IMR-90 (cell line): ENCODE data around the gene ZNF614. TPM values are rescaled to one million over a fixed set of nuclear protein-coding genes. Genes with fewer than 3 reads are reported as not detected.
A peak's percentile ranks its signal among the peaks of the same experiment; 100 is the strongest.

Experiments
- ATAC-seq: fragments of 200-7000 bp; cut with Tn5 transposase; 2 replicates; pipeline ENCODE4 v1.9.1; 2020; ENCODE audit warnings: low read depth, mild to moderate bottlenecking, moderate library complexity
- BruUV-seq: library from RNA; stranded (reverse); fragments of 400-500 nt; replicated peaks from 2 replicates; lab custom pipeline; 2021; lab: Mats Ljungman, UMichigan
- CTCF ChIA-PET: fragments of 300-600 bp; formaldehyde crosslinking; extraction: SDS; loops from one replicate; lab custom pipeline; 2021; ENCODE audit warnings: antibody characterized with exemption; lab: Yijun Ruan, JAX
- POLR2A ChIA-PET: fragments of 300-600 bp; sonication (Branson Sonifier 250); formaldehyde crosslinking; loops from one replicate; lab custom pipeline; 2022; ENCODE audit warnings: antibody characterized with exemption; ENCODE audit not compliant: unreplicated experiment; lab: Charles Lee
- DNase-seq: peaks from one replicate; pipeline ENCODE4 v3.0.0; 2013
- H2AFZ ChIP-seq: replicated peaks from 2 replicates; pipeline ENCODE3; 2013; ENCODE audit warnings: low read length, mild to moderate bottlenecking; ENCODE audit not compliant: poor library complexity
- H2AK5ac ChIP-seq: 2 replicates; pipeline ENCODE4 v1.6.1; 2013; ENCODE audit warnings: low read depth, low read length, inconsistent platforms
- H2AK9ac ChIP-seq: replicated peaks from 2 replicates; pipeline ENCODE3; 2013; ENCODE audit warnings: mild to moderate bottlenecking, low read depth, low read length, moderate library complexity; ENCODE audit not compliant: poor library complexity
- H2BK120ac ChIP-seq: 2 replicates; pipeline ENCODE4 v1.6.1; 2013; ENCODE audit warnings: low read depth, low read length, inconsistent platforms
- H2BK15ac ChIP-seq: 3 replicates; pipeline ENCODE4 v1.6.1; 2013; ENCODE audit warnings: low read depth, low read length, inconsistent platforms
- H2BK20ac ChIP-seq: 2 replicates; pipeline ENCODE4 v1.6.1; 2013; ENCODE audit warnings: low read depth, mild to moderate bottlenecking, inconsistent platforms, low read length, moderate library complexity
- H2BK5ac ChIP-seq: 2 replicates; pipeline ENCODE4 v1.6.1; 2013; ENCODE audit warnings: mild to moderate bottlenecking, low read depth, low read length, inconsistent platforms; ENCODE audit not compliant: poor library complexity, severe bottlenecking
- H3K14ac ChIP-seq: replicated peaks from 2 replicates; pipeline ENCODE4 v1.6.1; 2013; ENCODE audit warnings: low read depth, low read length, inconsistent platforms
- H3K18ac ChIP-seq: 2 replicates; pipeline ENCODE4 v1.6.1; 2013; ENCODE audit warnings: low read depth, low read length, control low read depth
- H3K23ac ChIP-seq: 2 replicates; pipeline ENCODE4 v1.6.1; 2013; ENCODE audit warnings: low read depth, low read length, inconsistent platforms
- H3K27ac ChIP-seq: 2 replicates; pipeline ENCODE4 v1.5.1; 2013; ENCODE audit warnings: mild to moderate bottlenecking, control low read depth, low read length; ENCODE audit not compliant: insufficient read depth
- H3K27me3 ChIP-seq: 2 replicates; pipeline ENCODE4 v1.6.1; 2013; ENCODE audit warnings: low read length; ENCODE audit not compliant: control insufficient read depth, insufficient read depth
- H3K36me3 ChIP-seq: 2 replicates; pipeline ENCODE4 v1.6.1; 2013; ENCODE audit warnings: low read length, mixed read lengths; ENCODE audit not compliant: control insufficient read depth, insufficient read depth
- H3K4ac ChIP-seq: 2 replicates; pipeline ENCODE4 v1.6.1; 2013; ENCODE audit warnings: low read depth, low read length, inconsistent platforms
- H3K4me1 ChIP-seq: 2 replicates; pipeline ENCODE4 v1.6.1; 2013; ENCODE audit warnings: low read length, mixed read lengths; ENCODE audit not compliant: control insufficient read depth, insufficient read depth
- H3K4me2 ChIP-seq: 2 replicates; pipeline ENCODE4 v1.6.1; 2013; ENCODE audit warnings: low read depth, mild to moderate bottlenecking, control low read depth, low read length, moderate library complexity
- H3K4me3 ChIP-seq: 2 replicates; pipeline ENCODE4 v1.5.1; 2013; ENCODE audit warnings: low read depth, mild to moderate bottlenecking, control low read depth, low read length, moderate library complexity; ENCODE audit not compliant: insufficient read depth
- H3K56ac ChIP-seq: 2 replicates; pipeline ENCODE4 v1.6.1; 2013; ENCODE audit warnings: low read length, inconsistent platforms; ENCODE audit not compliant: insufficient read depth; ENCODE audit errors: extremely low read depth
- H3K79me1 ChIP-seq, 2 experiments: 2 replicates each; pipeline ENCODE4 v1.6.1; 2013; ENCODE audit warnings: low read length in 2 of 2, inconsistent platforms in 1 of 2, low read depth in 1 of 2
- H3K9ac ChIP-seq: 2 replicates; pipeline ENCODE4 v1.6.1; 2013; ENCODE audit warnings: low read depth, low read length, control low read depth
- H3K9me1 ChIP-seq: 2 replicates; pipeline ENCODE4 v1.6.1; 2013; ENCODE audit warnings: low read length, inconsistent platforms; ENCODE audit not compliant: insufficient read depth
- H3K9me3 ChIP-seq: 2 replicates; pipeline ENCODE4 v1.6.1; 2013; ENCODE audit warnings: low read length; ENCODE audit not compliant: control insufficient read depth, insufficient read depth
- H4K20me1 ChIP-seq: 2 replicates; pipeline ENCODE4 v1.6.1; 2013; ENCODE audit warnings: low read length, inconsistent platforms; ENCODE audit not compliant: insufficient read depth
- H4K5ac ChIP-seq: 2 replicates; pipeline ENCODE4 v1.6.1; 2013; ENCODE audit warnings: mild to moderate bottlenecking, low read depth, low read length, control low read depth
- H4K8ac ChIP-seq, 2 experiments: 2 replicates each; pipeline ENCODE4 v1.6.1; 2013; ENCODE audit warnings: low read depth in 2 of 2, low read length in 2 of 2, control low read depth in 1 of 2, inconsistent platforms in 1 of 2
- H4K91ac ChIP-seq: 2 replicates; pipeline ENCODE4 v1.6.1; 2013; ENCODE audit warnings: low read depth, low read length, inconsistent platforms; ENCODE audit not compliant: insufficient read depth
- BHLHE40 ChIP-seq: fragments of 150-350 bp; IDR thresholded peaks from 2 replicates; pipeline ENCODE4 v1.6.1; 2016; ENCODE audit warnings: mild to moderate bottlenecking, low read depth, low read length
- CEBPB ChIP-seq: IDR thresholded peaks from 2 replicates; pipeline ENCODE4 v1.6.1; 2012; ENCODE audit warnings: low read depth, low read length, improper control_type of control experiment
- CHD1 ChIP-seq: IDR thresholded peaks from 2 replicates; pipeline ENCODE4 v1.6.1; 2012; ENCODE audit warnings: low read depth, low read length, improper control_type of control experiment
- CTCF ChIP-seq: conservative IDR thresholded peaks from 2 replicates; pipeline ENCODE4 v1.5.1; 2012; ENCODE audit warnings: mild to moderate bottlenecking, low read depth, low read length, improper control_type of control experiment
- ELK1 ChIP-seq: fragments of 150-350 bp; IDR thresholded peaks from 2 replicates; pipeline ENCODE4 v1.6.1; 2016; ENCODE audit warnings: low read depth, mild to moderate bottlenecking, low read length, moderate library complexity, borderline replicate concordance
- FOS ChIP-seq: fragments of 150-350 bp; IDR thresholded peaks from 2 replicates; pipeline ENCODE4 v1.6.1; 2016; ENCODE audit warnings: low read depth, low read length
- MAFK ChIP-seq: IDR thresholded peaks from 2 replicates; pipeline ENCODE4 v1.6.1; 2012; ENCODE audit warnings: low read depth, low read length, improper control_type of control experiment
- MAZ ChIP-seq: IDR thresholded peaks from 2 replicates; pipeline ENCODE4 v1.6.1; 2012; ENCODE audit warnings: low read depth, mild to moderate bottlenecking, low read length, improper control_type of control experiment, moderate library complexity, borderline replicate concordance
- MXI1 ChIP-seq: IDR thresholded peaks from 2 replicates; pipeline ENCODE4 v1.6.1; 2012; ENCODE audit warnings: low read depth, mild to moderate bottlenecking, low read length, moderate library complexity, borderline replicate concordance
- NFE2L2 ChIP-seq: fragments of 150-350 bp; IDR thresholded peaks from 2 replicates; pipeline ENCODE4 v1.6.1; 2016; ENCODE audit warnings: low read depth, mild to moderate bottlenecking, low read length
- POLR2A ChIP-seq: IDR thresholded peaks from 2 replicates; pipeline ENCODE4 v1.6.1; 2012; ENCODE audit warnings: mild to moderate bottlenecking, low read depth, low read length
- RAD21 ChIP-seq: IDR thresholded peaks from 2 replicates; pipeline ENCODE4 v1.6.1; 2012; ENCODE audit warnings: low read length, improper control_type of control experiment
- RCOR1 ChIP-seq: IDR thresholded peaks from 2 replicates; pipeline ENCODE4 v1.6.1; 2012; ENCODE audit warnings: mild to moderate bottlenecking, low read length, improper control_type of control experiment; ENCODE audit not compliant: insufficient replicate concordance
- RFX5 ChIP-seq: IDR thresholded peaks from 2 replicates; pipeline ENCODE4 v1.8.0; 2012; ENCODE audit warnings: low read depth, mild to moderate bottlenecking, low read length, moderate library complexity
- SMC3 ChIP-seq: fragments of 150-350 bp; IDR thresholded peaks from 2 replicates; pipeline ENCODE4 v1.6.1; 2016; ENCODE audit warnings: low read depth, mild to moderate bottlenecking, antibody characterized with exemption, low read length, moderate library complexity
- USF2 ChIP-seq: fragments of 150-350 bp; IDR thresholded peaks from 2 replicates; pipeline ENCODE4 v1.6.1; 2017; ENCODE audit warnings: mild to moderate bottlenecking, antibody characterized with exemption, low read length, low read depth
- WGBS, 2 experiments: methylation state at CpG; one replicate each; pipeline versions ENCODE4 v1.1.5 to v1.1.7; 2013; ENCODE audit warnings: missing lambda C conversion rate in 2 of 2; ENCODE audit not compliant: insufficient read length in 1 of 2; ENCODE audit errors: extremely low coverage in 2 of 2; 5-methylcytosine and 5-hydroxymethylcytosine counted together
- dilution Hi-C: fragments of 300-500 bp; cut with HindIII; formaldehyde crosslinking; loops from one replicate; pipeline ENCODE4 v1.14.3; 2018; ENCODE audit warnings: low sequenced_read_pairs; ENCODE audit not compliant: unreplicated experiment
- in situ Hi-C: fragments of 300-500 bp; cut with MboI; formaldehyde crosslinking; loops from 3 replicates; pipeline ENCODE4 v1.14.3; 2019; ENCODE audit warnings: low sequenced_read_pairs, inconsistent platforms, mixed read lengths
- intact Hi-C: fragments of 100-400 bp; cut with micrococcal nuclease; formaldehyde crosslinking; loops from 2 replicates; pipeline ENCODE4 v1.10.0; 2022
- polyA plus RNA-seq, 3 experiments: library from polyadenylated mRNA; depleted of rRNA; stranded (reverse); fragments of >200 nt; gene quantifications; 2 replicates each; pipeline ENCODE4 v1.2.3, GENCODE V29; 2012; ENCODE audit warnings: low replicate concordance in 1 of 3
- total RNA-seq: library from RNA; depleted of rRNA; stranded (reverse); fragments of >200 nt; gene quantifications from 2 replicates; pipeline ENCODE4 v1.2.3, GENCODE V29; 2012

The ZNF614 gene
- total and polyA plus RNA-seq, 2 of the 4 experiments (the other 2 are of a cell fraction), result 3.4 to 12.4 TPM

GRCh38 chr19:51965583-51965982 lies 62.6 kb downstream of the ZNF614 start:
- no CpG with 5 or more reads among the region's 5 CpGs for WGBS, 2 experiments
- Histone ChIP-seq H2BK120ac (no peak overlapping the region), H3K14ac (no peak overlapping the region), H3K4me2 (no peak overlapping the region), H2AK5ac (no peak overlapping the region), H3K79me1 (peaks cover 0 to 2% of the 10 kb centered on the region in 2 experiments; a peak in 1 of 4 replicates), H3K4me3 (no peak overlapping the region), H2BK15ac (no peak overlapping the region), H2AFZ (no peak overlapping the region), H3K18ac (no peak overlapping the region), H3K9me1 (no peaks in the 10 kb centered on the region), H2AK9ac (no peak overlapping the region), H3K27me3 (no peaks in the 10 kb centered on the region), H3K9ac (no peak overlapping the region), H3K27ac (no peak overlapping the region), H4K8ac (no peak overlapping the region), H4K91ac (no peak overlapping the region), H2BK20ac (no peak overlapping the region), H2BK5ac (no peak overlapping the region), H3K36me3 (peaks cover 42% of the 10 kb centered on the region), H3K23ac (no peak overlapping the region), H4K5ac (no peak overlapping the region), H3K56ac (no peak overlapping the region), H3K4ac (no peak overlapping the region), H4K20me1 (no peaks in the 10 kb centered on the region), H3K4me1 (no peaks in the 10 kb centered on the region), H3K9me3 (peaks cover 53% of the 10 kb centered on the region)
- CTCF ChIA-PET, result no interaction called here
- intact Hi-C loops (no loop called here), dilution Hi-C loops (no loop called here), in situ Hi-C loops (no loop called here)
- DNase-seq (no peak), ATAC-seq (no peak)
- TF ChIP-seq NFE2L2, result no peak
- no peak for TF ChIP-seq USF2
- no peak for TF ChIP-seq BHLHE40
- no peak for TF ChIP-seq FOS
- no peak for TF ChIP-seq MAZ
- TF ChIP-seq MXI1, result no peak
- TF ChIP-seq CTCF, result no peak
- no peak for TF ChIP-seq SMC3
- TF ChIP-seq CHD1, result no peak
- no peak for TF ChIP-seq MAFK
- no peak for TF ChIP-seq RAD21
- TF ChIP-seq RFX5, result no peak
- no peak for TF ChIP-seq ELK1
- no peak for TF ChIP-seq RCOR1
- TF ChIP-seq CEBPB, result no peak
- no peak for TF ChIP-seq POLR2A
- TSS peak; percentile 51 for BruUV-seq
- POLR2A ChIA-PET, result no interaction called here
